Measurements from ENCODE around the gene C9orf50. TPM values are rescaled to one million over a fixed set of nuclear protein-coding genes. Genes with fewer than 3 reads are reported as not detected.

C9orf50 gene
- total and polyA plus RNA-seq, 2 donors (not counting 1 experiment from before 2014, with no cell fraction given), result not detected

- no peak overlapping the region for H3K4me3 Mint-ChIP-seq
- CTCF ChIA-PET, result interaction anchor here (0.5 to 6.5 kb wide), 4 partner anchors 11 to 474 kb away, joined by 4 to 77 read pairs (median 48); partner anchors contain the start of gene NTMT1
- no peaks in the 10 kb centered on the region for H4K20me1 ChIP-seq (ENCODE audit: control insufficient read depth, insufficient read depth, low read length, poor library complexity, severe bottlenecking)
Measured at GRCh38 chr9:129612815-129613519, 7.9 kb downstream of the C9orf50 start.

More at GRCh38 chr9:129612815-129613519, 7.9 kb downstream of the C9orf50 start:
- H3K4me2 ChIP-seq (replicated peaks; ENCODE audit: low read depth, low read length, poor library complexity, severe bottlenecking), result no peak overlapping the region
- H3K9ac ChIP-seq (ENCODE audit: low read length), result no peak overlapping the region
- no peaks in the 10 kb centered on the region for H3K36me3 ChIP-seq (replicated peaks in 1 of 2; ENCODE audit: control extremely low read depth in 1 of 2, control insufficient read depth in 1 of 2, extremely low read depth in 1 of 2, insufficient read depth in 2 of 2, low read length in 1 of 2)
- H3K4me1 Mint-ChIP-seq, result peaks cover 13% of the 10 kb centered on the region
- ATAC-seq (ENCODE audit: low read depth) (no peak), DNase-seq (no peak)
- H3K9me3 Mint-ChIP-seq (ENCODE audit: insufficient read depth), result no peaks in the 10 kb centered on the region
- H2AFZ ChIP-seq (ENCODE audit: insufficient read depth, low read depth, low read length, poor library complexity, severe bottlenecking), result no peak overlapping the region
- no peak for TF ChIP-seq EZH2 (IDR thresholded peaks at IDR 0.05; ENCODE audit: borderline replicate concordance, insufficient read depth, low read depth, low read length, poor library complexity, severe bottlenecking)
- TF ChIP-seq CTCF (IDR thresholded peaks at IDR 0.05), result no peak
- H3K27ac Mint-ChIP-seq, result no peak overlapping the region
- WGBS (ENCODE audit: insufficient coverage), result 76% methylated on average over 15 of the region's 15 CpGs
- no peaks in the 10 kb centered on the region for H3K79me2 ChIP-seq (ENCODE audit: control insufficient read depth, insufficient read depth, low read length)
- H3K4me3 ChIP-seq (ENCODE audit: control extremely low read depth in 1 of 5, extremely low read depth in 1 of 5, insufficient read depth in 1 of 5, low read depth in 2 of 5, low read length in 4 of 5), result no peak overlapping the region
- H3K4me1 ChIP-seq (ENCODE audit: control insufficient read depth in 2 of 2, insufficient read depth in 2 of 2, low read length in 2 of 2), result peaks cover 13 to 14% of the 10 kb centered on the region in 2 donors
- no peak overlapping the region for H3K27ac ChIP-seq (ENCODE audit: low read length in 2 of 2)
- no peaks in the 10 kb centered on the region for H3K27me3 Mint-ChIP-seq
- intact Hi-C loops (cut with micrococcal nuclease), result loop anchor here (5.0 kb wide), 1 partner anchor 126 kb away; no protein-coding TSS in a partner anchor
- H3K9me3 ChIP-seq (ENCODE audit: control extremely low read depth in 1 of 3, control insufficient read depth in 2 of 3, insufficient read depth in 1 of 3, low read length in 2 of 3), result peaks cover 0 to 4% (median 0%) of the 10 kb centered on the region in 3 donors
- POLR2A ChIA-PET, result no interaction called here
- H3K27me3 ChIP-seq (replicated peaks in 1 of 4; ENCODE audit: control extremely low read depth in 1 of 4, control insufficient read depth in 3 of 4, insufficient read depth in 4 of 4, low read length in 3 of 4), result peaks cover 0 to 13% (median 0%) of the 10 kb centered on the region in 4 experiments

Data from B cell (primary cell).